CD4-positive, alpha-beta memory T cell (primary cell): ENCODE data around the gene TERF2IP. TPM values are rescaled to one million over a fixed set of nuclear protein-coding genes. Genes with fewer than 3 reads are reported as not detected.

Experiments
- CTCF ChIA-PET: fragments of 350-600 bp; sonication (Branson Sonifier 250); formaldehyde crosslinking; loops from one replicate; lab custom pipeline; 2021; ENCODE audit warnings: inconsistent platforms; ENCODE audit not compliant: partially characterized antibody; lab: Charles Lee
- POLR2A ChIA-PET: fragments of 350-600 bp; sonication (Branson Sonifier 250); formaldehyde crosslinking; loops from one replicate; lab custom pipeline; 2021; ENCODE audit not compliant: partially characterized antibody; lab: Charles Lee
- DNase-seq, 5 donors: peaks; one replicate each; pipeline versions ENCODE4 v3.0.0 to v3.0.0-alpha.2; 2020 to 2022; ENCODE audit warnings: mixed read lengths in 1 of 5
- H3K27ac ChIP-seq: one replicate; pipeline ENCODE4 v1.7.0; 2013; ENCODE audit warnings: low read depth, low read length
- H3K27me3 ChIP-seq: 2 replicates; pipeline ENCODE4 v1.7.0; 2013; ENCODE audit warnings: mild to moderate bottlenecking, low read length, moderate library complexity; ENCODE audit not compliant: insufficient read depth
- H3K36me3 ChIP-seq: 2 replicates; pipeline ENCODE4 v1.7.0; 2013; ENCODE audit warnings: mild to moderate bottlenecking, low read length, moderate library complexity; ENCODE audit not compliant: insufficient read depth
- H3K4me1 ChIP-seq: 2 replicates; pipeline ENCODE4 v1.7.0; 2013; ENCODE audit warnings: mild to moderate bottlenecking, low read length, moderate library complexity; ENCODE audit not compliant: insufficient read depth
- H3K4me3 ChIP-seq, 2 donors: one replicate each; pipeline ENCODE4 v1.7.0; 2013; ENCODE audit warnings: low read length in 2 of 2, mild to moderate bottlenecking in 1 of 2
- H3K9me3 ChIP-seq, 2 donors: one replicate each; pipeline ENCODE4 v1.7.0; 2013; ENCODE audit warnings: low read length in 2 of 2, control low read depth in 1 of 2; ENCODE audit not compliant: control insufficient read depth in 1 of 2
- H3K27ac Mint-ChIP-seq, 7 donors: one replicate each; pipeline ENCODE4 v1.8.0; 2020 to 2021; ENCODE audit warnings: mixed read lengths in 7 of 7, mild to moderate bottlenecking in 6 of 7, inconsistent platforms in 3 of 7, moderate library complexity in 3 of 7
- H3K27me3 Mint-ChIP-seq, 2 donors: one replicate each; pipeline ENCODE4 v1.8.0; 2020 to 2021; ENCODE audit warnings: mixed read lengths in 2 of 2
- H3K36me3 Mint-ChIP-seq, 2 donors: one replicate each; pipeline ENCODE4 v1.8.0; 2020 to 2021; ENCODE audit warnings: mixed read lengths in 2 of 2, inconsistent platforms in 1 of 2, mild to moderate bottlenecking in 1 of 2
- H3K4me1 Mint-ChIP-seq, 4 donors: one replicate each; pipeline ENCODE4 v1.8.0; 2020 to 2021; ENCODE audit warnings: mixed read lengths in 4 of 4, mild to moderate bottlenecking in 1 of 4
- H3K4me3 Mint-ChIP-seq, 8 donors: one replicate each; pipeline ENCODE4 v1.8.0; 2020 to 2021; ENCODE audit warnings: mixed read lengths in 8 of 8, mild to moderate bottlenecking in 7 of 8, moderate library complexity in 6 of 8, inconsistent platforms in 3 of 8
- H3K9me3 Mint-ChIP-seq, 8 donors: one replicate each; pipeline ENCODE4 v1.8.0; 2020 to 2021; ENCODE audit warnings: mixed read lengths in 8 of 8, mild to moderate bottlenecking in 5 of 8, inconsistent platforms in 3 of 8, moderate library complexity in 1 of 8
- intact Hi-C: fragments of 100-400 bp; cut with micrococcal nuclease; formaldehyde crosslinking; loops from one replicate; pipeline ENCODE4 v1.15.1; 2023
- polyA plus RNA-seq, 2 donors: library from polyadenylated mRNA; unstranded; fragments of 300-500 nt; fragmentation: Illumina TruSeq; gene quantifications; one replicate each; pipeline ENCODE4 v1.2.3, GENCODE V29; 2021
- total RNA-seq, 2 experiments: library from RNA; stranded (reverse); gene quantifications; one replicate each; pipeline ENCODE4 v1.2.3, GENCODE V29; 2021

Gene TERF2IP
- total and polyA plus RNA-seq, 4 experiments from 2014 or later = 98.4 to 185 (median 130) TPM

GRCh38 chr16:75648265-75649076 lies 898 bp downstream of the TERF2IP start:
- DNase-seq = peak; percentile 86 to 91 (median 87)
- Histone ChIP-seq H3K27me3 (no peaks in the 10 kb centered on the region), H3K4me1 (peaks cover 73% of the 10 kb centered on the region), H3K4me3 (peak overlapping the region; percentile 79 to 94), H3K9me3 (no peaks in the 10 kb centered on the region), H3K27ac (peak overlapping the region; percentile 98), H3K36me3 (peaks cover 8% of the 10 kb centered on the region)
- H3K9me3 Mint-ChIP-seq = peaks cover 0 to 1% (median 0%) of the 10 kb centered on the region in 8 donors
- peak overlapping the region; percentile 93 to 100 (median 96) for H3K4me3 Mint-ChIP-seq
- H3K36me3 Mint-ChIP-seq = peaks cover 22 to 59% of the 10 kb centered on the region in 2 donors
- H3K4me1 Mint-ChIP-seq = peaks cover 48 to 77% (median 61%) of the 10 kb centered on the region in 4 donors
- no peaks in the 10 kb centered on the region for H3K27me3 Mint-ChIP-seq
- POLR2A ChIA-PET = interaction anchor here (0.6 to 8.2 kb wide), 31 partner anchors 8 to 1564 kb away, joined by 3 to 293 read pairs (median 5); partner anchors contain the start of genes ADAT1, CFDP1, GABARAPL2 and MLKL
- peak overlapping the region; percentile 95 to 99 (median 96) for H3K27ac Mint-ChIP-seq
- intact Hi-C loops = loop anchor here (1.0 to 2.0 kb wide), 2 partner anchors 92 to 982 kb away; partner anchors contain the start of genes RFWD3 and TMEM231
- CTCF ChIA-PET = interaction anchor here (0.7 to 3.3 kb wide), 15 partner anchors 11 to 1543 kb away, joined by 3 to 31 read pairs (median 7); partner anchors contain the start of genes ADAT1, CFDP1, GABARAPL2 and MON1B

GRCh38 chr16:75653922-75654321 lies 6.3 kb downstream of the TERF2IP start:
- H3K4me3 ChIP-seq = no peak overlapping the region
- intact Hi-C loops = no loop called here
- peak overlapping the region; percentile 30 for H3K27ac ChIP-seq
- ChIA-PET POLR2A (interaction anchor here (0.6 to 1.3 kb wide), 5 partner anchors 9 to 221 kb away, joined by 3 to 4 read pairs (median 3); partner anchors contain the start of genes ADAT1, CFDP1 and GABARAPL2), CTCF (interaction anchor here (1.0 to 1.7 kb wide), 2 partner anchors 137 to 220 kb away, joined by 3 to 4 read pairs; partner anchors contain the start of gene CFDP1)
- H3K36me3 Mint-ChIP-seq = peaks cover 53 to 73% of the 10 kb centered on the region in 2 donors
- H3K9me3 Mint-ChIP-seq = peaks cover 0 to 1% (median 0%) of the 10 kb centered on the region in 8 donors
- DNase-seq = no peak
- H3K4me1 ChIP-seq = peaks cover 62% of the 10 kb centered on the region
- no peaks in the 10 kb centered on the region for H3K27me3 ChIP-seq
- peak overlapping the region; percentile 24 to 74 (median 52) for H3K4me3 Mint-ChIP-seq
- peak overlapping the region in 6 of 7 donors; percentile 51 to 89 (median 78) for H3K27ac Mint-ChIP-seq
- no peaks in the 10 kb centered on the region for H3K9me3 ChIP-seq
- H3K4me1 Mint-ChIP-seq = peaks cover 44 to 68% (median 51%) of the 10 kb centered on the region in 4 donors
- H3K27me3 Mint-ChIP-seq = no peaks in the 10 kb centered on the region
- peaks cover 40% of the 10 kb centered on the region for H3K36me3 ChIP-seq

- peaks cover 44% of the 10 kb centered on the region for H3K36me3 ChIP-seq
- peak overlapping the region in 1 of 7 donors; percentile 44 for H3K27ac Mint-ChIP-seq
- CTCF ChIA-PET = interaction anchor here (1.0 kb wide), 1 partner anchor 17 kb away, joined by 3 read pairs; no protein-coding TSS in a partner anchor
These were observed 10.6 kb downstream of the TERF2IP start for GRCh38 chr16:75658175-75658574.

GRCh38 chr16:75660321-75660720 lies 12.7 kb downstream of the TERF2IP start:
- Mint-ChIP-seq H3K27me3 (no peaks in the 10 kb centered on the region), H3K9me3 (no peaks in the 10 kb centered on the region), H3K36me3 (peaks cover 27 to 52% of the 10 kb centered on the region in 2 donors), H3K4me3 (no peak overlapping the region), H3K4me1 (peaks cover 10 to 22% (median 14%) of the 10 kb centered on the region in 4 donors), H3K27ac (peak overlapping the region in 2 of 7 donors; percentile 29 to 47)
- ChIA-PET POLR2A (interaction anchor here (3.8 kb wide), 1 partner anchor 12 kb away, joined by 28 read pairs; the partner anchor contains the start of genes KARS1 and TERF2IP), CTCF (interaction anchor here (1.0 to 1.8 kb wide), 2 partner anchors 12 to 188 kb away, joined by 3 to 5 read pairs; no protein-coding TSS in a partner anchor)
- H3K36me3 ChIP-seq = peaks cover 34% of the 10 kb centered on the region
- H3K9me3 ChIP-seq = no peaks in the 10 kb centered on the region
- H3K27ac ChIP-seq = no peak overlapping the region
- H3K27me3 ChIP-seq = no peaks in the 10 kb centered on the region
- no peak for DNase-seq
- peaks cover 9% of the 10 kb centered on the region for H3K4me1 ChIP-seq
- H3K4me3 ChIP-seq = no peak overlapping the region
- intact Hi-C loops = no loop called here

More at GRCh38 chr16:75658175-75658574, 10.6 kb downstream of the TERF2IP start:
- H3K27me3 ChIP-seq = no peaks in the 10 kb centered on the region
- Mint-ChIP-seq H3K27me3 (no peaks in the 10 kb centered on the region), H3K4me1 (peaks cover 20 to 39% (median 25%) of the 10 kb centered on the region in 4 donors), H3K4me3 (no peak overlapping the region), H3K9me3 (no peaks in the 10 kb centered on the region), H3K36me3 (peaks cover 44 to 67% of the 10 kb centered on the region in 2 donors)
- no peak overlapping the region for H3K27ac ChIP-seq
- H3K9me3 ChIP-seq = no peaks in the 10 kb centered on the region
- no peak overlapping the region for H3K4me3 ChIP-seq
- intact Hi-C loops = no loop called here
- H3K4me1 ChIP-seq = peaks cover 28% of the 10 kb centered on the region
- POLR2A ChIA-PET = interaction anchor here (1.4 to 3.8 kb wide), 2 partner anchors 10 to 15 kb away, joined by 3 to 28 read pairs; partner anchors contain the start of genes KARS1 and TERF2IP
- DNase-seq = no peak

GRCh38 chr16:75660726-75661302 lies 13.2 kb downstream of the TERF2IP start:
- Histone ChIP-seq H3K4me3 (no peak overlapping the region), H3K27ac (no peak overlapping the region), H3K36me3 (peaks cover 29% of the 10 kb centered on the region), H3K27me3 (no peaks in the 10 kb centered on the region), H3K4me1 (peaks cover 7% of the 10 kb centered on the region), H3K9me3 (no peaks in the 10 kb centered on the region)
- CTCF ChIA-PET = no interaction called here
- H3K4me1 Mint-ChIP-seq = peaks cover 9 to 17% (median 14%) of the 10 kb centered on the region in 4 donors
- H3K4me3 Mint-ChIP-seq = no peak overlapping the region
- H3K36me3 Mint-ChIP-seq = peaks cover 25 to 47% of the 10 kb centered on the region in 2 donors
- POLR2A ChIA-PET = interaction anchor here (0.6 to 3.8 kb wide), 2 partner anchors 12 to 21 kb away, joined by 3 to 28 read pairs; partner anchors contain the start of genes KARS1 and TERF2IP
- intact Hi-C loops = no loop called here
- H3K9me3 Mint-ChIP-seq = peaks cover 0 to under 1% (median 0%) of the 10 kb centered on the region in 8 donors
- H3K27ac Mint-ChIP-seq = peak overlapping the region in 3 of 7 donors; percentile 29 to 49 (median 47)
- no peaks in the 10 kb centered on the region for H3K27me3 Mint-ChIP-seq
- no peak for DNase-seq

GRCh38 chr16:75667503-75667902 lies 19.9 kb downstream of the TERF2IP start:
- no peak overlapping the region for H3K27ac ChIP-seq
- Mint-ChIP-seq H3K4me3 (no peak overlapping the region), H3K27ac (no peak overlapping the region), H3K36me3 (no peaks in the 10 kb centered on the region), H3K27me3 (no peaks in the 10 kb centered on the region), H3K9me3 (peaks cover 0 to 2% (median 0%) of the 10 kb centered on the region in 8 donors), H3K4me1 (no peaks in the 10 kb centered on the region)
- H3K4me3 ChIP-seq = no peak overlapping the region
- POLR2A ChIA-PET = no interaction called here
- CTCF ChIA-PET = no interaction called here
- H3K4me1 ChIP-seq = no peaks in the 10 kb centered on the region
- H3K9me3 ChIP-seq = no peaks in the 10 kb centered on the region
- H3K27me3 ChIP-seq = no peaks in the 10 kb centered on the region
- no peak for DNase-seq
- no peaks in the 10 kb centered on the region for H3K36me3 ChIP-seq
- intact Hi-C loops = no loop called here
